AG08395 (cell line): Measurements from ENCODE around the gene S100A6.

Experiments
- DNase-seq: peaks from one replicate; pipeline ENCODE4 v3.0.0; 2012; ENCODE audit warnings: mixed read lengths, low spot score

S100A6 gene

GRCh38 chr1:153503766-153504165 is 32.0 kb downstream of the S100A6 start:
- no peak for DNase-seq

DNA sequence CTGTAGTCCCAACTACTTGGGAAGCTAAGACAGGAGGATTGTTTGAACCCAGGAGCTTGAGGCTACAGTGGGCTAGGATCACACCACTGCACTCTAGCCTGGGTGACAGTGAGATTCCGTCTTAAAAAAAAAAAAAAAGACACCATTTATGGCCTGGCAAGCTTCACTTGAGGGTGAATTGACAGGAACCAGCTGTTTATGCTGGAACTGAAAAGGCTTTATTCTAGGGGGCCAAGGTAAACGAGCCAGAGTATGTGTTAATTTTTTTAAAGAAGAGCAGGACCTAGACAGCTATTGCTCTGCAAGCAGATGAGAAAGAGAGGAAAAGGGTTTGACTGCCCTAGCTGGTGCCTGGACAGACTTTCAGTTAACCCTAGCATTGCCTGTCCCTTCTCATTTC is 37.0 kb downstream of the S100A6 start:
- DNase-seq = no peak

DNA sequence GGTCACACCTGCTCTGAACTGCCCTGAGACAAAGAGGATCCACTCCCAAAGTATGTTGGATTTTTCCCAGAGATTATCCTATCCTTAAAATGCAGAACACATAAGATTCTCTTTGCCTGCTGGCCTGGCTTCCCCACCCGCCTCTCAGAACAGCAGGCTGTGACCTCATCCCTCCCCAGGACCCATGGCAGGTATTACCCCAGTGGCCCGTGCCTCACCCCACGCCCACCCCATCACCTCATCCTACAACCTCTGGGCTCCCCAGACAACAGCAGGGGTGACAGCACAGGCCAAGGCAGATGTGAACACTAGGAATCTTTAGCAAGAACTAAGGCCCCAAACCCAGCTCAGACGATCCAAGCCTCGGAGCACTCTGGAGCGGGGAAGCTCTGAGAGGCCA is 40.3 kb downstream of the S100A6 start:
- no peak for DNase-seq

DNA sequence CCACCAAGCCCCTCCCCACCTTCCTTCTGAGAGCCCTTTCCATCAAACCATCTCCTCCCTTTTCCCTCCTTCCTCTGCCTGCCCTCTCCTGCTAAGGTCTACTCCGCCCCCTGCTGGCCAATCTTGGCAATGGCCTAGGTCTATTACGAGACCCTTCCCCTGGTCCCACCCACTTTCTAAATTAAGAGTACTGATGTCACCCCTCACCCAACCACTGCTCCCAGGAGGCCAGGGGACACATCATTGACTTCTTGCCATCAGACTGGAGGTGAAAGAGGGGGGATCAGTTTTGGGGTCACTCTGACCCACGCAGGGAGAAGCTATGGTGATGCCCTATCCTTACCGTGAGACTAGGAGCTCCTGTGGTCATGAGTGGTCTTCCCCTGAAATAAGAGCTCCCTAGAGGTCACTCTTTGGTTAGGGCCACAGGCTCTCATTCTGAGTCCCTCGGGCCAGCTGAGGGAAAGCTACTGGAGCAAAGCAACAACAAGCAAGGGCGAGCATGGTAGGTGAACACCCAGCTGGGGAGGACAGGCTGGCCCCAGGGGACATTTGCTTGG is 40.7 kb downstream of the S100A6 start:
- DNase-seq = peak; percentile 60

DNA sequence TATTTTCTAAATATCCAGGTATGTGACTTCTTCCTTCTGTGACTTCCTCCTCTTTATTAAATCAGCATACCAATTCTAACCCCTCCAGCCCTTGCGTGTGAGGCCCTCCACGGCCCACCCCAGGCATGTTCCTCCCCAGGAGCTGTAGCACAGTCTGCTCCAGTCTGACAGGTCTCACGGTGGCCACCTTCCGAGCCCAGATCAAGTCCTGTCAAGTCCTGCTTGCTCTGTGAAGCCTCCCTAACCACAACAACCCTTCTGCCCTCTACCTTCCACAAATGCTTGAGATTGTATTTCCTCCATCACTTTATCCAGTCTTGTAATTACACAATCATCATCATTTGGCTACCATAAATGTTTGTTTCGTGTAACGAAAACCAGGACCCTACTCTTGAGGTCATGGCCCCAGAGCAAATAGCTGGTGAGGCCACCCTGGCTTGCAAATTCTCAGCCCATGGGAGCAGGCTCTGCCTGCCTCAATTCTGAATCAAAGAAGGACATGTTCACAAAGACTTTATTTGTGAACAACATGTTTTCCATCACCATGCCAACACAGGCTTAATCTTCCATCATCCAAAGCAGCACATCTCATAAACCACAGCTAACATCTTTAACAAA is 42.3 kb downstream of the S100A6 start:
- DNase-seq = no peak

- peak; percentile 88 for DNase-seq
Observed at GRCh38 chr1:153490272-153491051, 45.3 kb downstream of the S100A6 start.

- no peak for DNase-seq
Observed at GRCh38 chr1:153488731-153489130, 47.1 kb downstream of the S100A6 start.

DNA sequence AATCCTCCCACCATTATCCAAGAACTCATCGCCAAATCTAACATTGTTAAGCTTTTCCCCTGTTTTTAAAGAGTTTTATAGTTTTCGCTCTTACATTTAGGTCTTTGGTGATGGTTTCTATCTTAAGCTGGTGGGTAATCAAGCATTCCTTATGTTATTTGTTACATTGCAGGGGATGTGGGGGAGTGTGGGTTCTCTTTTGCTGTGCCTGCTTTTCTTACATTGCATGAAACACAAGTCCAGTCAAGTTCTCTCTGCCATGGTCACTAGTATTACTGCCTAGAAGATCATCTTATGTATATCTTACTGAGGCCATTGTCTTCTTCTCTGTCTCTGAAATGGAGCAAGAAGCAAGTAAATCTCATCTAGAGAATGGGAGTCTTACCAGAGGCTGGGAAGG is 48.1 kb downstream of the S100A6 start:
- DNase-seq = no peak

GRCh38 chr1:153485863-153486262 is 49.9 kb downstream of the S100A6 start:
- no peak for DNase-seq
